Measurements from ENCODE around the gene TGFBR1. TPM values are rescaled to one million over a fixed set of nuclear protein-coding genes. Genes with fewer than 3 reads are reported as not detected.

TGFBR1 gene
- total and polyA plus RNA-seq, 7 donors: 5.3 to 25.7 (median 18.3) TPM

DNA sequence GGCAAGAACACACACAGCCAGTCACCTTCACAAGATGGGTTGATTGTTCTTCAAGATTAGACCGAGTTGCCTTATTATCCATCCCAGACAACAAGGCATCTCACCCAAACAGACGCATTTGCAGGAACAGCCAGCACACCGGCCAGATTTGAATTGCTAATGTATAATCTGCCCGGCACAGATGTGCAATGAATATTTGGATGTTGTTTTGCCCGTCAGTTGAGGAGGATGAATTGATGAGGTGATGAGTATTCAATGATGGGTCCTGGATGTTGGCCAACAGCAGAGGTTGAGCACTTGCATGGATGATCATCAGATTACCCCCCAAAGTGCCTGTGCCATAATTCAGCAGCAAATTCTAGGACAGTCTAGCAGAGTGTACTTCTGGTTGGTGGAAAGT, 96.7 kb downstream of the TGFBR1 start:
- Histone ChIP-seq H3K4me1 (no peaks in the 10 kb centered on the region), H3K27me3 (ENCODE audit: insufficient read depth in 3 of 3, low read length in 2 of 3) (no peaks in the 10 kb centered on the region), H3K27ac (no peak overlapping the region), H3K4me3 (no peak overlapping the region), H3K9me3 (no peaks in the 10 kb centered on the region), H3K36me3 (ENCODE audit: insufficient read depth in 1 of 2, low read depth in 1 of 2) (no peaks in the 10 kb centered on the region)
- ATAC-seq (no peak), DNase-seq (no peak)
- WGBS, 3 donors: 75 to 77% (median 75%) methylated on average over 5 of the region's 5 CpGs
- TF ChIP-seq, protein P1, sequence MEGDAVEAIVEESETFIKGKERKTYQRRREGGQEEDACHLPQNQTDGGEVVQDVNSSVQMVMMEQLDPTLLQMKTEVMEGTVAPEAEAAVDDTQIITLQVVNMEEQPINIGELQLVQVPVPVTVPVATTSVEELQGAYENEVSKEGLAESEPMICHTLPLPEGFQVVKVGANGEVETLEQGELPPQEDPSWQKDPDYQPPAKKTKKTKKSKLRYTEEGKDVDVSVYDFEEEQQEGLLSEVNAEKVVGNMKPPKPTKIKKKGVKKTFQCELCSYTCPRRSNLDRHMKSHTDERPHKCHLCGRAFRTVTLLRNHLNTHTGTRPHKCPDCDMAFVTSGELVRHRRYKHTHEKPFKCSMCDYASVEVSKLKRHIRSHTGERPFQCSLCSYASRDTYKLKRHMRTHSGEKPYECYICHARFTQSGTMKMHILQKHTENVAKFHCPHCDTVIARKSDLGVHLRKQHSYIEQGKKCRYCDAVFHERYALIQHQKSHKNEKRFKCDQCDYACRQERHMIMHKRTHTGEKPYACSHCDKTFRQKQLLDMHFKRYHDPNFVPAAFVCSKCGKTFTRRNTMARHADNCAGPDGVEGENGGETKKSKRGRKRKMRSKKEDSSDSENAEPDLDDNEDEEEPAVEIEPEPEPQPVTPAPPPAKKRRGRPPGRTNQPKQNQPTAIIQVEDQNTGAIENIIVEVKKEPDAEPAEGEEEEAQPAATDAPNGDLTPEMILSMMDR (IDR thresholded peaks at IDR 0.05): no peak
- intact Hi-C loops (cut with DNase I): no loop called here

Other genes starting within 250 kb of the TGFBR1 start
- gene COL15A1, start 161.2 kb upstream of the TGFBR1 start, total RNA-seq: 10 to 100 TPM in 2 of 4 donors, 1 to 10 TPM in 2; 5.6 to 34.7 (median 14.3) TPM
- gene COL15A1, start 161.2 kb upstream of the TGFBR1 start, polyA plus RNA-seq: 1 to 10 TPM; 2.9 to 7.5 (median 3.7) TPM
- gene ALG2, start 116.8 kb downstream of the TGFBR1 start, total RNA-seq: 10 to 100 TPM in 3 of 4 donors, 1 to 10 TPM in 1; 8.3 to 18.8 (median 12.7) TPM
- gene ALG2, start 116.8 kb downstream of the TGFBR1 start, polyA plus RNA-seq: 10 to 100 TPM in 2 of 3 donors, 1 to 10 TPM in 1; 6.6 to 15.7 (median 11.5) TPM
- 10 to 100 TPM; 17.5 to 49.6 (median 36.8) TPM for gene SEC61B, start 117.2 kb downstream of the TGFBR1 start, total RNA-seq
- gene SEC61B, start 117.2 kb downstream of the TGFBR1 start, polyA plus RNA-seq: 100 to 1,000 TPM in 1 of 3 donors, 10 to 100 TPM in 2; 67.9 to 145 (median 69.5) TPM